GM11168 (cell line): ENCODE results near the gene AFAP1L1.

Experiments
- in situ Hi-C: fragments of 300-500 bp; cut with MboI; formaldehyde crosslinking; loops from one replicate; pipeline ENCODE4 v1.12.0; 2022; ENCODE audit warnings: low sequenced_read_pairs; ENCODE audit not compliant: unreplicated experiment

Gene AFAP1L1

GRCh38 chr5:149310947-149311658 lies 39.4 kb downstream of the AFAP1L1 start:
- in situ Hi-C loops, result no loop called here

DNA sequence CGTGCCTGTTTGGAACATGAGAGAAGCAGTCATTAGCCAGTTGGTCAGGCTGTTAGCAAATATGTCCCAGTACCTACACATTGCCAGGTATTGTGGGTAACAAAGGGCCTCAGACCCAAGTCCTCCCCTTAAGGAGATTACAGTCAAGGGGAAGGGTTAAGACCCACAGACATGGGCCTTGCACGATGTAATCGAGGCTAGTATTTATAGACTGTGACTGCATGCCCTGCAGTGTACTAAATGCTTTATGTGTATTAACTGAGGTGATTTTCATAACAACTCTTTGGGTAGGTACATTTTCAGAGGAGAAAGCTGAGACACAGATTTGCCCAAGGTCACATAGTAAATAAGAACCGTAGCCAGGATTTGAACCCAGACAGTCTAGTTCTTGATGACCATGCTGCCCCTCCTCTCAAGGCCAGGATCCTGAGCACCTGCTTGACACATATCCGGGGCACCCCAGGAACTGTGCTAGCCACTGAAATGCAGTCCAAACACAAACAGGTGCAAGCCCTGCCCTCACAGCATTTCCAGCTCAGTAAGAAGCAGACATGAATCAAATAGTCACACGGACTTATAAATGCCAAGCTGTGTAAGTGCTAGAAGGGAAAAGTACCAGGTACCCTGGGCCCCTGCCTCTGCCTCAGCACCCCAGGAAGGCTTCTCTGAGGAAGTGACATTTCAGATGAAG lies 41.6 kb downstream of the AFAP1L1 start:
- in situ Hi-C loops, result no loop called here

DNA sequence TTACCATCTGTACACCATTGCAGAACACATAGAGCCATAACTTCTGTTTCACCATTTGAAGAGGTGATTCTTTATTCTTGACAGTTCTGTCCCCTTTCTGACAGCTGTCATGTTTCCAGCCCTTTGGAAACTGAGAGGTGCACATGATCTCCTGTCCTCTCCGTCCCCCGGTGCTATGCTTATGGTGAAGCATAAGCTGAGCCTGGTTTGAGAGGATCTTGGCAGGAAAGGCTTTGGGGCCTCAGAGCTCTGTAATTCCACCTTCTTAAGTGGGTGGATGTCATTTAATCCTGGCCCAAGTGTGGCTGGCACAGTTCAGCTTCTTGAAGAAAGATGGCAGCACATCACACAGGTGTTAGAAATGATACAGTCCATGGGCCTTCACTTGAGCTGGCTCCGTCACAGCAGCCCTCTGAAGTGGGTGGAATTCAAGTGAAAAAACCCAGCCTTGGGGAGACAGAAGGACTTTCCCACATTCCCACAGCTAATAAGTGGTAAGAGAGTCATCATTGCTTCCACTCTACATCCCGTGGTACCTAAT lies 43.0 kb downstream of the AFAP1L1 start:
- in situ Hi-C loops, result no loop called here

DNA sequence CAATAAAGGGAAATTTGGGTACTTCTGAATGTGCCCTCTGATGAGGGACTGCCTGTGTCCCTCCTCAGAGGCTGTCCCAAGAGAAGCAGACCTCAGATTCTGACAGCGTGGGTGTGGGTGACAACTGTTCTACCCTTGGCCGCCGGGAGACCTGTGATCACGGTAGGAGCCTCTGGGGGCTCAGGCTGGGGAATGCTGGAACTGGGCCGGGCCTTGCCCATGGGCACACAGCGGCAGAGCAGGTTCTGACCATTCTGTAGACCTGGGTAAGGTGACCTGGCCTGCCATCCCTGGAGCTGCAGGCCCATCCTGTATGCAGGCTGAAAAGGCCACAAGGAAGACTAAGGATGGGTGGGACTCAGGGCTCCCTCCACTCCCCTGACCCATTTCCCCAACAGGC lies 44.1 kb downstream of the AFAP1L1 start:
- in situ Hi-C loops, result no loop called here

DNA sequence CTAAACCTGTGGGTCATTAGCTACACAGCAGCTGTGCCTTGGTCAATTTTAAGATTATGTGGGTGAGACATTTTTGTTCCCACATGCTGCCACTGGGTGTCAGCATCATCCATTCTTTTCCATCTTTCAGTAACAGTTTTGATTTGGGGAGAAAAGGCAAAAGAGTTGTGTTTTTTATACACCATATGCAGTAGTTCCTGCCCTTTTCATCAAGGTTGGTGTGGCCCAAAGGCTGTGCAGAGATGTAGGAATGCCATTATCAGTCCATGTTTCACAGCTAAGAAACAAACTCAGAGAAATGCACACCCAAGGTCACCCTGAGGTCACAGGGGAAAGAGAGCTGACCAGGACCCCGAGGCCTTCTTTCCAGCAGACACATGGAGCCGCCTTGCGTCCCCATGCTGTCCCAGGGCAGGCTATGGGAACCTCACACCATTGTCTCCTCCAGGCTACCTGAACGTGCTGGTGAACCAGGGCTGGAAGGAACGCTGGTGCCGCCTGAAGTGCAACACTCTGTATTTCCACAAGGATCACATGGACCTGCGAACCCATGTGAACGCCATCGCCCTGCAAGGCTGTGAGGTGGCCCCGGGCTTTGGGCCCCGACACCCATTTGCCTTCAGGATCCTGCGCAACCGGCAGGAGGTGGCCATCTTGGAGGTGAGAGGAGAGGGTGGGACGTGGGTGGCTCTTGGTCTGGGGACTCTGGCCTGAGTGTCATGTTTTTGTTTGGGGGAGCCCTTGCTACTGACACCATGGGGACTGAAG lies 45.8 kb downstream of the AFAP1L1 start:
- in situ Hi-C loops, result no loop called here

DNA sequence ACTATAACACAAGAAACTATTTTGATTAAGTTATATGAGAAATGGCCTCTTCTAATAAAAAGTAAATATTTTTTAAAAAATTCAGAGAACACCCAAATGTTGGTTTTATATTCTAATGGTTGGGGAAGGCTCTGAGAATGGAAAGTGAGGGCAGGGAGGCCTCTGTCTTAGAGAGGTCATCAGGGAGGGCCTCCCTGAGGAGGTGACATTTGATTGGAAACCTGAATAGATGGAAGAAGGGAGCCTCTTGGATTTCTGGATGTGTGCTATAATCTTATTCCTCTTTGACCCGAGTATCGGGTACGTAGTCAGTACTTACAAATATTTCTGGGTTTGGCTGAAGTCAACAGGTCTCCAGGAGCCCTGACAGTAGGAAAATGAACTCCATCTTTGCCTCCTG lies 47.5 kb downstream of the AFAP1L1 start:
- in situ Hi-C loops, result no loop called here

DNA sequence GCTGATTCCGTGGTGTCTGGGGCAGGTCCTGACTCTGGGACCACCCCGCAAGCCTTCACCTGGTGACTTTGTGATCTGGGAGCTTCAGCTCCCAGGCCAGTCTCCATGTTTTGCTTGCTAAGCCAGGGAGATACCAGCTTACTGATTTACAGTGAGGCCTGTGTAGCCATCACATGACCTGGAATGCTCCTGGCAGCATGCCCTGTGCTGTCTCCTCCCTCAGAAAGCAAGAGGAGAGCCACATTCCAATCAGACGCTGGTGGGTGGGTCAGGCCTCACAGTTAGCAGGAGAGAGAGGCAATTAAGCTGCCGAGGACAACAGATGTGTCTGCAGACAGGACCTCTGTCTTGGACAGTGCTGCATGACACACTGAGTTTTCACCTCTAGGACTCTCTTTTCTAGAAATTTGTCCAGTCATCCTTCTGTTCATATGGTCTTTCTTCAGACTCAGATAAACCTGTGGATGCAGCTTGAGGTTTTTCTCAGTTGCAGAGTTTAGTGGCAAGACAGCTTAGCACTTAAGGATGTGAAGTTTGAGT lies 49.2 kb downstream of the AFAP1L1 start:
- in situ Hi-C loops, result no loop called here

DNA sequence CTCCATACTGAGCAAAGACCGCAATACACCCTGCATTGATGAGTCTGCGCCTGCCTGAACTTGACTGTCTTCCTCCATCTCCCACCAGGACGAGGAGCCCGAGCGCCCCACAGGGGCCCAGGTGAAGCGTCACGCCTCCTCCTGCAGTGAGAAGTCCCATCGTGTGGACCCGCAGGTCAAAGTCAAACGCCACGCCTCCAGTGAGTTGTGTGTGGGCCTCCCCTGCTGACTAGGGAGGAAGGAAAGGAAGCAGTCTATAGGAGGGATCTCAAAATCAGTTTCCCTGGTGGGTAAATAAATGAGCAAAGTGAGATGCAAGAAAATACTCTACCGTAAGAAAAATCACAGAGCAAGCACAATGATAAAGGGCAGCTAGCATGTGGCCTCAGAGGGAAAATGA lies 50.9 kb downstream of the AFAP1L1 start:
- in situ Hi-C loops, result no loop called here

GRCh38 chr5:149323210-149323609 lies 51.6 kb downstream of the AFAP1L1 start:
- in situ Hi-C loops, result no loop called here

GRCh38 chr5:149323621-149324205 lies 52.1 kb downstream of the AFAP1L1 start:
- in situ Hi-C loops, result no loop called here

- in situ Hi-C loops, result no loop called here
These were observed 53.0 kb downstream of the AFAP1L1 start for GRCh38 chr5:149324641-149325040.

GRCh38 chr5:149325166-149325735 lies 53.6 kb downstream of the AFAP1L1 start:
- in situ Hi-C loops, result no loop called here

DNA sequence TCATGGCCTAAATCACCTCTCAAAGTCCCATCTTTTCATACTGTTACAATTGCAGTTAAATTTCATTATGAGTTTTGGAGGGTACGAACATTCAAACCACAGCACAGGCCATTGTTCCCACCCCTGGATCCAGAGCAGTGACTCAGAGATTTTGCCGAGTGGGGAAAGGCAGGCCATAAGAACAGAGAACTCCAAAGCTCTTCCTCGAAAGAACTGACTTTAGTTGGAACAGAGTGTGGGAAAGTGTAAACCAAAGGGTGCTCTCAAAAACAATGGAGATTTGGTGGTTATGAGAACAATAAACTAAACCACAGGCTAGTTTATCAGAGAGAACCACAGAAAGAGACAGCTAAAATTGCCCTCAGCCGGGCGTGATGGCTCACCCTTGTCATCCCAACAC lies 54.2 kb downstream of the AFAP1L1 start:
- in situ Hi-C loops, result no loop called here

DNA sequence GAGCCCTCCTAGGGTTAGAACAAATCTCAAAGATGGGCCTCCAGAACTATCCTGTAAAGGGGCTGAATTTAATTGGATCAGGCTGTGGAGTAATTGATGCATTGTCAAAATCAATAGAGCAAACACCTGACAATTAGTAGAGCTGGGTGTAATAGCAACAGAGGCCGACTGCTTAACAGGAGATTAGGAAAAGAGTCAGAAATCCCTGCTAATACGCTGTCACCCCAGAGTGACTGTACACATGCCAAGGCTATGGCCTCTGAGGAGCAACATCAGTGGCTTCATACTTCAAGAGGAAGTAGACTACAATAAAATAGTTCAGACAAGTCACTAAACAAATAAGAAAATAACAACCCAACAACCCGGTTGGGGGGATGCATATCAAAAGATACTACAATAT lies 55.0 kb downstream of the AFAP1L1 start:
- in situ Hi-C loops, result no loop called here

GRCh38 chr5:149328177-149328576 lies 56.5 kb downstream of the AFAP1L1 start:
- in situ Hi-C loops, result no loop called here

GRCh38 chr5:149333711-149334443 lies 62.2 kb downstream of the AFAP1L1 start:
- in situ Hi-C loops, result no loop called here

DNA sequence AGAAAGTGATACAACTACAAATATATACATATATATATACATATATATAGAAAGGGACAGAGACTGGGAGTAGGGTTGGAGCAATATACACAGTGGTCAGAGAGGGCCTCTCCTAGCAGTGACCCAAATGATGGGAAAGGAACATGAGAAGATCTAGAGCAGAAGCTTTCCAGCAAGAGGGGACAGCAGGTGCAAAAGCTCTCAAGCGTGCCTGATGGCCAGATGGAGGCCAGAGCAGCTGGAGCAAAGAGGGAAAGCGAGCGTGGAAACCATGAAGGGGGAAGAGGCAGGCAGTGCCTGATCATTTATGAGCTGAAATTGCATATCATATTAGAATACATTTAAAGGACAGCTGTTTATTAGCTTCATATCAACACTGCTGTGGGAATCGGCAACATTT lies 66.1 kb downstream of the AFAP1L1 start:
- in situ Hi-C loops, result no loop called here

GRCh38 chr5:149338364-149338763 lies 66.7 kb downstream of the AFAP1L1 start:
- in situ Hi-C loops, result no loop called here

DNA sequence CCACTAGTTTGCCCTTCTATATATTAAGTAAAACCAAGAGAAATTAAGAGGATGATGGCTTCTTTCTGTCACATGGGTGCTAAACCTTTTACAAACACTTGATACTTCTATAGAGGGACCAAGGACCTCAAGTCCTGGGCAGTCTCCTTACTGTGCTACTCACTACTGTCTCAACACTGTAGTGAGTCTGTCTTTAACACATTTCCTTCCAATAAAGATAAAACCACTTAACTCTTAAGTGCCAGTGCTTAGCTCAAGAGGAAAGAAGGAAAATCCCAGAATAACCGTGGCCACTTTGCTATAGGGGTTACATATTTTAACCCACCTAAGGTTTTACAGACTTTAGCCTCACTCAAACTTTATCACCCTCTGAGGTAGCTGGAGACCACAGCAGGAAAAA lies 69.3 kb downstream of the AFAP1L1 start:
- in situ Hi-C loops, result no loop called here
